ENCODE data around the gene TAF1B. TPM values are rescaled to one million over a fixed set of nuclear protein-coding genes. Genes with fewer than 3 reads are reported as not detected.

TAF1B gene
- total RNA-seq, 3 donors from 2014 or later, result 17.0 to 21.6 (median 20.3) TPM

DNA sequence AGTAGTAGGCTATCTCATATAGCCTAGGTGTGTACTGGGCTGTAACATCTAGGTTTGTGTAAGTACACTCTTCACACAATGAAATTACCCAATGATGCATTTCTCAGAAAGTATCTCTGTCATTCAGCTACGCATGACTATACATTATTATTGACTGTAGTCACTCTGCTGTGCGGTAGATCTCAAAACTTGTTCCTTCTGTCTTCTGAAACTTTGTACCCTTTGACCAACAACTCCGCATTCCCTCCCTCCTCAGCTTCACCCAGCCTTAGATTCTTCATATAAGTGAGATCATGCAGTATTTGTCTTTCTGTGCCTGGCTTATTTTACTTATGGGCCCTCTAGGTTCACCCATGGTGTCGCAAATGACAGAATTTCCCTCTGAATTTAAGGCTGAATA, 49.0 kb downstream of the TAF1B start:
- intact Hi-C loops (cut with DNase I; ENCODE audit: low total_unique reads), result no loop called here
- H3K4me1 ChIP-seq, result no peaks in the 10 kb centered on the region
- H3K9me3 ChIP-seq, result no peaks in the 10 kb centered on the region
- H3K27me3 ChIP-seq, result no peaks in the 10 kb centered on the region
- H3K27ac ChIP-seq, result no peak overlapping the region
- no peak overlapping the region for H3K4me3 ChIP-seq
- H3K36me3 ChIP-seq, result no peaks in the 10 kb centered on the region
- no peak for DNase-seq (ENCODE audit: low spot score in 2 of 2)
- TF ChIP-seq, protein P1, sequence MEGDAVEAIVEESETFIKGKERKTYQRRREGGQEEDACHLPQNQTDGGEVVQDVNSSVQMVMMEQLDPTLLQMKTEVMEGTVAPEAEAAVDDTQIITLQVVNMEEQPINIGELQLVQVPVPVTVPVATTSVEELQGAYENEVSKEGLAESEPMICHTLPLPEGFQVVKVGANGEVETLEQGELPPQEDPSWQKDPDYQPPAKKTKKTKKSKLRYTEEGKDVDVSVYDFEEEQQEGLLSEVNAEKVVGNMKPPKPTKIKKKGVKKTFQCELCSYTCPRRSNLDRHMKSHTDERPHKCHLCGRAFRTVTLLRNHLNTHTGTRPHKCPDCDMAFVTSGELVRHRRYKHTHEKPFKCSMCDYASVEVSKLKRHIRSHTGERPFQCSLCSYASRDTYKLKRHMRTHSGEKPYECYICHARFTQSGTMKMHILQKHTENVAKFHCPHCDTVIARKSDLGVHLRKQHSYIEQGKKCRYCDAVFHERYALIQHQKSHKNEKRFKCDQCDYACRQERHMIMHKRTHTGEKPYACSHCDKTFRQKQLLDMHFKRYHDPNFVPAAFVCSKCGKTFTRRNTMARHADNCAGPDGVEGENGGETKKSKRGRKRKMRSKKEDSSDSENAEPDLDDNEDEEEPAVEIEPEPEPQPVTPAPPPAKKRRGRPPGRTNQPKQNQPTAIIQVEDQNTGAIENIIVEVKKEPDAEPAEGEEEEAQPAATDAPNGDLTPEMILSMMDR (IDR thresholded peaks at IDR 0.05), result no peak
- TF ChIP-seq POLR2AphosphoS5 (IDR thresholded peaks at IDR 0.05) (no peak), POLR2A (IDR thresholded peaks at IDR 0.05) (no peak)

DNA sequence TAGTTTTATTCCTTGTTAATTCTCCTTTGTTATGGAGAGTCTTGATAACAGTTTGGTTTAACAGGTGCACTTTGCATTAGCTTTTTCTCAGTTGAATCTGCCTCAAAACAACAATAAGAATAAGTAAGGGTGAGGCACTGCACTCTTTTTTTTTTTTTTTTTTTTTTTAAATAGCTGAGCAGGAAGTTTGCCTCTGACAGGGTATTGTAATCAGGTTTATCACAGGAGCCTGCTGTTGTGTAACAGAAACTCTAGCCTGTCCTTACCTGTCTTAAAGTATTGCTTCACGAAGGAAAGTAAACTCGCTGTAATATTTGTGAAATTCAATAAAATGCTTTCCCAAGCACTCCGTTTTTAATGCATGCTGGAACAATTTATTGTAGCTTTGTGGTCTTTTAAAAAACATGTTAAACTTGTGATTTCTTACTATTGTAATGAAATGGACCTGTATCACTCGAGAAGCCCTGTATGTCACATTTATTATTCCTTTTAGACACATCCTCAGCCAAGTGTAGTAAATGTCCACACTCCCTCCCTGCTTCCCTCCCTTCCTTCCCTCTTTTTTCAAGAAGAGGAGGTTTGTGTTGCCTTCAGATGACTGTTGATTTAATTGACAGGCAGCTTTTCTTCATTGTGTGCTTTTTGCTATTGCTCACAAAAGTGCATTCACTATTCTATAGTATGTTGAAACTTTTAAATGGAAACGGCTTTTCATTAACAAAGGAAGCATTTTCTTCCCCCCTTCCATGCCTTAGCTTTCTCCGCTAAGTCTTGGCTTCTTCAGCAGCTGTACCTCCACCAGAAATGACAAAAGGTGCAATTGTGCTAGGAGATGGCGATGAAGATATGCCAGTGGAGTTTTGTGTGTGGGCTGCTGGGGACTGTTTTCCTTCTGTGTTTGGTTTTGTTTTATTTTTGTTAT, 52.7 kb downstream of the TAF1B start:
- Histone ChIP-seq H3K27ac (peak overlapping the region; percentile 50 to 84), H3K36me3 (no peaks in the 10 kb centered on the region)

DNA sequence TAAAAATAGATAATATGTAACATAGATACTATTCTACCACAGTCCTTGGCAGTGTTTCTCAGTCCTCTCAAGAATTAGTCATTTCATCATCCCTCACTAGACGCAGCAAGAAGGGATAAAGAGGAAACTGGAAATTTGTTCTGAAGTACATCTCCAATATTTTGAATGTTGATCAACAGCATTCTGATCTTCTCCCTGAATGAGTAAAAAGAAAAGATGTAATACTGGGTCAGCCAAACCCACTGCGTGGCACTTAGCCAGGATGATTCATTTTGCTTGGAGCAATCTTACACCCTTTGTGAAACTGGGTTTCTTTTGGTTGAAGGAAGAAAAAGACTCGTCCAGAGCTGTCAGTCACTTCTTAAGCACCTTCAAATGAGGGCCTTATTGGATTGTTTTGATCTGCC, 54.1 kb downstream of the TAF1B start:
- H3K4me1 ChIP-seq, result peaks cover 0 to 6% of the 10 kb centered on the region in 2 donors
- intact Hi-C loops (cut with DNase I; ENCODE audit: low total_unique reads), result no loop called here
- TF ChIP-seq POLR2AphosphoS5 (IDR thresholded peaks at IDR 0.05) (peak in 1 of 3 donors; percentile 36), POLR2A (IDR thresholded peaks at IDR 0.05) (no peak)
- TF ChIP-seq, protein P1 (IDR thresholded peaks at IDR 0.05), result no peak
- H3K27me3 ChIP-seq, result no peaks in the 10 kb centered on the region
- H3K4me3 ChIP-seq, result no peak overlapping the region
- no peaks in the 10 kb centered on the region for H3K36me3 ChIP-seq
- no peaks in the 10 kb centered on the region for H3K9me3 ChIP-seq
- H3K27ac ChIP-seq, result peak overlapping the region; percentile 77 to 84
- DNase-seq (ENCODE audit: low spot score in 2 of 2), result peak; percentile 66 to 85

More for the DNA sequence above, 52.7 kb downstream of the TAF1B start:
- intact Hi-C loops (cut with DNase I; ENCODE audit: low total_unique reads), result no loop called here
- H3K4me3 ChIP-seq, result peak overlapping the region in 1 of 3 donors; percentile 4
- no peak for TF ChIP-seq POLR2A (IDR thresholded peaks at IDR 0.05)
- H3K9me3 ChIP-seq, result no peaks in the 10 kb centered on the region
- no peak for DNase-seq (ENCODE audit: low spot score in 2 of 2)
- peaks cover 0 to 6% of the 10 kb centered on the region in 2 donors for H3K4me1 ChIP-seq
- H3K27me3 ChIP-seq, result no peaks in the 10 kb centered on the region

DNA sequence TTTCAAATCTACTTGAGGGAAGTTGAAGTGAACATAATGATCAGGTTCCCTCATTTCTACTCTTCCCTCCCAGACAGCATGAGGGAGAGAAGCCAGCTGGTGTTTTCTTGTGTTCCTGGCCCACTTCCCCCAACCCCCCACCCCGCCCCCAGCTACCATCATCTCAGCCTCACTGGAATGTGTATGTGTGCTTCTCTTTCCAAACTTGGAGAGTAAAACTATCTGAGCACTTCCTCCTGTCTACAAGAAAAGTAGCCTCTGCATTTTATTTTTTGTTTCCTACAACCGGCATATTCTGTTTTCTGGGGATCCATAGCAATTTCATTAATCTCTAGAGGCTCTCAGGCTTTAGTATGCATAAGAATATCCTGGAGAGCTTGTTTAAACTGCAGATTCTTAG, 54.6 kb downstream of the TAF1B start:
- intact Hi-C loops (cut with DNase I; ENCODE audit: low total_unique reads), result no loop called here
- Histone ChIP-seq H3K4me1 (peaks cover 0 to 6% of the 10 kb centered on the region in 2 donors), H3K4me3 (no peak overlapping the region), H3K27me3 (no peaks in the 10 kb centered on the region), H3K27ac (peak overlapping the region; percentile 77 to 84), H3K9me3 (no peaks in the 10 kb centered on the region), H3K36me3 (no peaks in the 10 kb centered on the region)
- no peak for TF ChIP-seq POLR2A (IDR thresholded peaks at IDR 0.05)
- TF ChIP-seq, protein P1 (IDR thresholded peaks at IDR 0.05), result no peak
- no peak for TF ChIP-seq POLR2AphosphoS5 (IDR thresholded peaks at IDR 0.05)
- DNase-seq (ENCODE audit: low spot score in 2 of 2), result no peak

DNA sequence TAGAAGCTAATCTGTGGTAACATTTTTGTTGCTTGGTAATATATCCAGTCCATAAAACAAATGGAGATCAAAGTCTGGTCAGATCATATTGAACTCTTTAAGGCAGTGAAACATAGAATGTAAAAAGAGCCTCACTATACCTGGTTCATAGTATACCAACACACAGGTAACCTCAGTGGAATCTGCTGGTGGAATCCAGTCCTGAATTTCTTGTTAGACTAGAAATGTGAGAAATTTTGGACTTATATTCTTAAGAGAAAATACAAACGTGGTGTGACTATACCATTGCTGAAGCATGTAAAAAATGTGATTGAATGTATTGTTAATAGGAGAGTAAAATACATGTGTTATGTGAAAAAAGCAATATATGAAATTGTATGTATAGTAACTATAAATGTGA, 62.1 kb downstream of the TAF1B start:
- DNase-seq (ENCODE audit: low spot score in 2 of 2), result no peak
- no peak overlapping the region for H3K27ac ChIP-seq
- H3K27me3 ChIP-seq, result no peaks in the 10 kb centered on the region
- H3K4me3 ChIP-seq, result no peak overlapping the region
- H3K4me1 ChIP-seq, result no peaks in the 10 kb centered on the region
- no peak for TF ChIP-seq POLR2A (IDR thresholded peaks at IDR 0.05)
- no peak for TF ChIP-seq POLR2AphosphoS5 (IDR thresholded peaks at IDR 0.05)
- TF ChIP-seq, protein P1 (IDR thresholded peaks at IDR 0.05), result no peak
- no peaks in the 10 kb centered on the region for H3K36me3 ChIP-seq
- intact Hi-C loops (cut with DNase I; ENCODE audit: low total_unique reads), result loop anchor here (2.0 kb wide), 1 partner anchor 67 kb away; no protein-coding TSS in a partner anchor
- no peaks in the 10 kb centered on the region for H3K9me3 ChIP-seq

Data from breast epithelium (tissue), 4 donors.